Stimulated activated naive B cell treated with anti-CD40 and anti-IgM and Interleukin-4, amounts not matched to agents 10 μg/mL and 1 μg/mL and 100 μg/mL, for 72 hours (primary cell): Measurements from ENCODE around the gene EFCAB6.

ENCODE experiments used
- ATAC-seq, 2 donors: fragments of 150-1000 bp; cut with Tn5 transposase; replicated peaks; 2 replicates each; pipeline ENCODE4 v1.10.0; 2021; ENCODE audit warnings: moderate library complexity in 1 of 2
- DNase-seq: peaks from one replicate; pipeline ENCODE4 v3.0.0; 2021
- H3K27ac Mint-ChIP-seq: one replicate; pipeline ENCODE4 v1.8.0; 2022; ENCODE audit warnings: mild to moderate bottlenecking, mixed read lengths
- H3K27me3 Mint-ChIP-seq, 2 donors: one replicate each; pipeline ENCODE4 v1.8.0; 2022; ENCODE audit warnings: mixed read lengths in 2 of 2
- H3K36me3 Mint-ChIP-seq, 2 donors: one replicate each; pipeline ENCODE4 v1.8.0; 2022; ENCODE audit warnings: mixed read lengths in 2 of 2, mild to moderate bottlenecking in 1 of 2
- H3K4me1 Mint-ChIP-seq, 2 donors: one replicate each; pipeline ENCODE4 v1.8.0; 2022; ENCODE audit warnings: mixed read lengths in 2 of 2, mild to moderate bottlenecking in 1 of 2
- H3K4me3 Mint-ChIP-seq, 2 donors: one replicate each; pipeline ENCODE4 v1.8.0; 2022; ENCODE audit warnings: mild to moderate bottlenecking in 2 of 2, mixed read lengths in 2 of 2, moderate library complexity in 1 of 2
- H3K9me3 Mint-ChIP-seq, 2 donors: one replicate each; pipeline ENCODE4 v1.8.0; 2022; ENCODE audit warnings: mixed read lengths in 2 of 2, mild to moderate bottlenecking in 1 of 2

EFCAB6 gene

DNA sequence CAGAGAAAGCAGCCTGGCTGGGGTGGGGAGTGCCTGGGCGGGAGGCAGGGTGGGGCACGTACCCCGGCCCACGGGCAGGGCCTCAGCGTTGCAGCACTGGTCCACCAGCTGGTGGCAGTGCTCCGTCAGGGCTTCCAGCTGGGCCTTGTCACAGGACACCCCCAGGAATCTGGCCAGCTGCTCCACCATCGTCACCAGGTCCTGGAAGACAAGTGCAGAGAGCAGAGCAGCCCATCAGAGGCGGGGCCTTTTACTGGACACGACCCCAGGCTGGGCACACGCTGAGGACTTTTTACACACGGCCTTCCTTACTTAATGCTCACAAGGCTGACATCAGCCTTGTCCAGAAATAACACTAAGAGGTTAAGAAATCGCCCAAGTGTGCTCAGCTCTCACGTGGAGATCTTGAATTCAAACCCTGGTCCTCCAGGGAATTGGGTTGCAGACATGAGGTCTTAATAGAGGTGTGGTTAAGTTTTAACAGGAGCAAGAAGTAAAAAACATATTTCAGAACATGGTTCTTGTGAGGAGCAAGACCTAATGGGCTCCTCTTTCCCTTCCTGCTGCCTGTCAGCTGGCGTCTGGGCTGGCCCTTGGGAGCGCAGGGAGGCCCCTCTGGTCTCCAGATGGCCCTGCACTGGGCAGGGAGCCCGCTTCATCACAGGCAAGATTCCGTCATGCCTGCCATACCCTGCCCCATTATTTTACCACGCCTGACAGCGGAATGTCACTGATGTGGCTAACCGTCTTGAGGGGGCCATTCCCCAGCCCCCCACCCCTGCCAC lies 17.1 kb upstream of the EFCAB6 start:
- Mint-ChIP-seq H3K27me3 (peaks cover 15 to 28% of the 10 kb centered on the region in 2 donors), H3K27ac (no peak overlapping the region), H3K4me1 (no peaks in the 10 kb centered on the region), H3K9me3 (no peaks in the 10 kb centered on the region), H3K36me3 (no peaks in the 10 kb centered on the region), H3K4me3 (no peak overlapping the region)
- no peak for DNase-seq
- ATAC-seq = peak; percentile 41 to 57

DNA sequence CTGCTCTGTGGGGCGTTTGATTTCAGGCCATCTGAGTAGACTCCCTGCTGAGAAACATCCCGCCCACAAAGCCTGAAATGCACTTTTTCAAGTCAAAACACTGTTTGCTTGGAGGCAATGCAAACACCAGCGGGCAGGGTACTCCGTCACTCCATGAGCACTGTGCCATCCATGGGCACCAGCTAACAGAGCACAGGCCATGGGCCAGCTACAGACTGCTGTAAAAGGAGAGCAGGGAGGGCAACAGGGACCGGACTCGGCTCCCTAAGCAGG lies 16.6 kb upstream of the EFCAB6 start:
- peaks cover 15 to 28% of the 10 kb centered on the region in 2 donors for H3K27me3 Mint-ChIP-seq
- H3K4me3 Mint-ChIP-seq = no peak overlapping the region
- no peak overlapping the region for H3K27ac Mint-ChIP-seq
- H3K4me1 Mint-ChIP-seq = no peaks in the 10 kb centered on the region
- no peaks in the 10 kb centered on the region for H3K36me3 Mint-ChIP-seq
- no peak for ATAC-seq
- no peak for DNase-seq
- H3K9me3 Mint-ChIP-seq = no peaks in the 10 kb centered on the region

DNA sequence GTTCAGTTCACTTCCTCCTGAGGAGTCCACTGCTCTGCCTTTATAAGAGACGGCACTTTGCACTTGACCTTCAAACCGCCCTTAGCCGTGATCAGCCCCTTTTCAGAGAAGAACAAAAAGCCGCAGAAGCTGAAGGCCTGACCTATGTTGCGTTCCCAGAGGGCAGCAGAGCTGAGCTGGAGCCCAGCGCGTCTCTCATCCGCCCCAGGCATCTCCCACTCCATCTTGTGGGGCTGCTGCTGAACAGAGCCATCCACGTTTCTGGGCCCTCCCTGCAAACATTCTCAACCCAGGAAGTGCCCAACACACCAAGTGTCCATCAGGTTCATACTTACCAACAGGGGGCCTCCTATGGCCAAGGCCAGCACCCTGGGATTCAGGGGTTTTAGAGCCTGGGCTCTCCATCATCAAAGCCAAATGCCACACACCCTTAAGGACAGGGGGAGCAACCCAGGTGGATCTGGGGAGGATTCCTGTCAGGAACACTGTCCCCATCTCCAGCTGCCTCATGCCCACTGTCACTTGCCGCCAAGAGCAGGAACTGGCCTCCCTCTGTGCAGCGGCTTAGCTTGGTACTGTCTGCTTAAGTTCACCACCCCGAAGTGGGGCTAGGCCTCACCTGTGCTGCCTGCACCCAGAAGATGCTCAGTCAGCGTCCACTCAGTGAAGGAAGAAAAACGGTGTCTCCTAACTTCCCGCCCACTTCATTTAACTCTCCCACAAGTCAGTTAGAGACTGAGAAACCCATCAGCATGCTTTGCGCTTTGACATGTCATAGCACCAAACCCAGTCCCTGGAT lies 16.0 kb upstream of the EFCAB6 start:
- ATAC-seq (no peak), DNase-seq (no peak)
- Mint-ChIP-seq H3K4me3 (no peak overlapping the region), H3K36me3 (no peaks in the 10 kb centered on the region), H3K27ac (no peak overlapping the region), H3K9me3 (no peaks in the 10 kb centered on the region), H3K4me1 (no peaks in the 10 kb centered on the region), H3K27me3 (peaks cover 17 to 29% of the 10 kb centered on the region in 2 donors)

DNA sequence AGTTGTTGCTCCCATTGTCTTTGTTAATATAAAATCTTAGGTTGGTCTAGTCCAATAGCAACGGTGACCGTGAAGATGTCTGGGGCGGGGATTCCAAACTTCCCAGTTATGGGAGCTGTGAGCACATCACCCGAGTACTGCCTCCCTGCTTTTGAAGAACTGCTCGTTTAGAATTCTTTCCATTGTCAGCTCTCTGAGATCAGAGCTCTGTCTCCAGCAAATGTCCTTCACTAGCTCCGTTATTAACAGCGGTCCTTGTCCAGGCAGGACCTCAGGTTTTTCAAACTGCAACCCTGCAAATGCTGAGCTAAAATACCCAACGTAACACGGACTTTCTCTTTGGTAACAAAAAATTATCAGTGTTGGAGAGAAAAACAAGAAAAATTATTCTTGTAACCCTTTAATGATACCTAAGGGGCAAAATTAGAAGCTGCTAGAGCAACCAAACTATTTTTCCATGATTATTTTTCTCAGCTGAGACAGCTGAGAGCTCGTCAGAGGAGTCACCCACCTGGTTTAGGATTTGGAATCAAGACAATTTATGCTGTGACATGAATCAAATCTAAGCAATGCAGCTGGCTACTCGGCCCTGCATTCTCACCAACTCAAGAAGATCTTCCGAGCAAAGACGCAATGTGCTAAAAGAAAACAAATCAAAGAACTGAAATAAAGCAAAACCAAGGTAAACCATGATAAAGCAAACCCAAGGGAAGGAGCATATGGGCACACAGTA lies 15.1 kb upstream of the EFCAB6 start:
- H3K9me3 Mint-ChIP-seq = no peaks in the 10 kb centered on the region
- H3K4me3 Mint-ChIP-seq = no peak overlapping the region
- H3K27ac Mint-ChIP-seq = no peak overlapping the region
- DNase-seq = no peak
- no peaks in the 10 kb centered on the region for H3K4me1 Mint-ChIP-seq
- H3K27me3 Mint-ChIP-seq = peaks cover 19 to 30% of the 10 kb centered on the region in 2 donors
- no peaks in the 10 kb centered on the region for H3K36me3 Mint-ChIP-seq
- no peak for ATAC-seq

DNA sequence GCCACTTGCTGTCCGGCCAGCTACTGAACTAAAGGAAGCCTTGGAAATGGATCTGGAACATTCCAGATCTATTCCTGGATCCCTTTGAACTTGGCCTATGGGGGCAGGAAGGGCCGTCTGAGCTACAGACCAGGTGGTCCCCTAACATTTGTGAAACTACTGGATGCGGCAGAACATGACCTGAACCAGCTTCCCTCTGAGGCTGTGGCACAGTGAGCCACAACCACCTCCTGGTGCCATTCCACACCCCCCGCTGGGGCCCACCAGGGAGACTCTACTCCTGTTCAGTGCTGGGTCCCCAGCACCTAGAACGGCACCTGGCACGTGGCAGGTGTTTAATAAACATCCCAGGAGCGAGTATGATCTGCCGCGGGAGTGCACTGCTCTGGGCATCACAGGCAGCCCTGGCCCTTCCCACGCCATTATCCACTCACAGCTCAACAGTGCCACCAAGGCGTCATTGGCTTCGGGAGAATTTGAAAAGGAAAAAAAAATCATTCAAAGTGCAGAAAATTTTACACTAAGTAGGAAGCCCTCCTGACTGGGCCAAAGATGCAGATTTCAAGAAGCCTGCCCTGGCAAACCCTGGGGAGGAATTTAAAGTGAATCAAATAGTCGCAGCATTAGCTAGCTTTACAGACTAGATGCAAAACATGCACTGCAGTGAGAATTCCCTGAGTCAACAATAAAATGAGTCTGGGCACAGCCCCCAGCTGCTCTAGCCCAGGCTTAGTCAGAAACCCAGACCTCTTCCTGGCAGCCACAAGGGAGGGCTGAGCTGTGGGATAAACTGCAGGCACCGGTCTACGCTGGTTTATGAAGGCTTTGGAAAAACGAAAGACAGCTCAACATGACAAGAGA lies 14.3 kb upstream of the EFCAB6 start:
- H3K9me3 Mint-ChIP-seq = no peaks in the 10 kb centered on the region
- H3K27ac Mint-ChIP-seq = no peak overlapping the region
- H3K4me3 Mint-ChIP-seq = no peak overlapping the region
- ATAC-seq (no peak), DNase-seq (no peak)
- no peaks in the 10 kb centered on the region for H3K36me3 Mint-ChIP-seq
- peaks cover 23 to 38% of the 10 kb centered on the region in 2 donors for H3K27me3 Mint-ChIP-seq
- no peaks in the 10 kb centered on the region for H3K4me1 Mint-ChIP-seq

DNA sequence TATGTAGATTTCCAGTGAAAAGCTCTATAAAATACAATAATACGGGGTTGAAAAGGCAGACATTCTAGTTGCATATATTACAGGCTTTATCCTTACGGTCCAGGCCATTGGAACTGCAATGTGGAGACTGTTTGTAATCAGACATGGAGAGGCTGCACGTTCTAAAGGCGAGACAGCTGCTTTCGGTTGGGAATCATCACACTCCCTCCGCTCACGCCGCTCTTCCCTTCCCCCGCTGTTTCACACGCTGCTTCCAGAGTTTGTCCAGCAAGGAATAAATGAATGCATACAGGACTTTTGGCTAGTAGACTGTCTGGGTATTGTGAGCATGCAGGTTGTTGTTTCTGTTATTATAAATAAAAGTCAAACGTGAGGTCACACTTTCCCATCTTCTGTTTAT lies 13.5 kb upstream of the EFCAB6 start:
- no peaks in the 10 kb centered on the region for H3K36me3 Mint-ChIP-seq
- ATAC-seq = no peak
- H3K27ac Mint-ChIP-seq = no peak overlapping the region
- DNase-seq = no peak
- H3K27me3 Mint-ChIP-seq = peaks cover 30 to 45% of the 10 kb centered on the region in 2 donors
- H3K4me3 Mint-ChIP-seq = no peak overlapping the region
- no peaks in the 10 kb centered on the region for H3K4me1 Mint-ChIP-seq
- no peaks in the 10 kb centered on the region for H3K9me3 Mint-ChIP-seq

DNA sequence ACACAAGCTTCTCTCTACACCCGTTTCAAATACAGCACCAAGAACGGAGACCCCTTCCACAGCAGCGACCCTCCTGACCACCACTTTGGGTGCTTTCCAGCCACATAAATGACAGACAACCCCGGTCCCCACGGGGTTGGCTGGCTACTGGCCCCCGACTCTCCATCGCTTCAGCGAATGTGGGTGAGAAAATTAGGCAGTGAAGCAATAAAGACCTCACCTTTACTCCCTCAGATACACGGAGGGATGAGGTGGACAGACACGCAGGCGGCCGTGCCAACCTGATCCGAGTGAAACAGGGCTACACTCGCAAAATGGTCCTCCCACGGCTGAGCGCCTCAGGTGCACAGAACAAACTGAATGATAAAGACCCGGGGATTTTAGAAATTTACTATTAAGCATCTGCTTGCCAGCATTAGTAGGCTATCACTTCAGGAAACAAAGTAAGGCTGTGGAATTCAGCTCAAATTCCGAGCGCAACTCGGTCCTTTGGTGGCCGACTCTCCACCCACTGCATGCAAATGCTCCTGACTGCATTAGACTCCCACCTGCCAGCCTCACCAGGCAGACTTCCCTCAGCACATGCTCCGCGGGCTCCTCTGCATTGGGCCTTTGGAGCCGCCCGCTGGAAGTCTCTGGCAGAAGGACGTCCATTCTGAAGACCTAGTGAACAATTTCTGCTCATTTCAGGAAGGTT lies 12.8 kb upstream of the EFCAB6 start:
- no peaks in the 10 kb centered on the region for H3K4me1 Mint-ChIP-seq

DNA sequence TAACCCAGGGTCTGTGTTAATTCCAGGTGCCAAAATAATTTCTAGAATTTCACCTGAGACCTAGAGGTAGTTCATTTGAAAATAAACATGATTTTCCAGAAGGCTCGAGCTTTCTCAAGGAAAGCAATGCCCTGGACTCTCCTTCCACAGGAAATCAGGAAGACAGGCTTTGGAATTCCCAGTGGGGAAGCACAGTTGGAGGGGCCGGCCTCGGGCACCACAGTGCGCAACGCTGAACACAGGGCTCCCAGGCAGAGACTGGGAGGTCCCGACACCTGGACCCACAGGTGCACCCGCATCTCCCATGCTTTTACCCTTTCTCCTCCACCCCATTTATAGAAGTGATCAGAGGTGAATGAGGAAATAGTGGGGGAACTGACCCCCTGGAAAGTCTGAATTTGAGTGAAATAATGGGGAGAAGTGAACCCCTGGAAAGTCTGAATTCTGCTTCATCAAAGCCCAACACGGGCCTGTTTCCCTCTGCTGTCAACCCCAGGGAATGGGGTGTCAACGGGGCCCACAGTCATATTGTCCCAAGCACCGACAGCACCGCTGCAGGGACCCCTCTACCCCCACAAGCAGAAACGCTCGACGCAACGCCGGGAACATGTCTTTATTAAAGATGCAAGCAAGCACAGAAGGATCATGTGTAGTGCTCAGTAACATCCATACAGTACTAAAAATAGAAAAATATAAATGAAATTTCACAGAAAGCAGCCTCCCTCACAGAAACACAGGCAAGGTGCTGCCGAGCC lies 12.0 kb upstream of the EFCAB6 start:
- Mint-ChIP-seq H3K36me3 (no peaks in the 10 kb centered on the region), H3K9me3 (no peaks in the 10 kb centered on the region), H3K27ac (no peak overlapping the region), H3K4me1 (no peaks in the 10 kb centered on the region), H3K27me3 (peaks cover 31 to 56% of the 10 kb centered on the region in 2 donors), H3K4me3 (no peak overlapping the region)
- DNase-seq (no peak), ATAC-seq (no peak)

More for the DNA sequence above, 12.8 kb upstream of the EFCAB6 start:
- DNase-seq (no peak), ATAC-seq (no peak)
- H3K4me3 Mint-ChIP-seq = no peak overlapping the region
- H3K27me3 Mint-ChIP-seq = peaks cover 31 to 49% of the 10 kb centered on the region in 2 donors
- no peaks in the 10 kb centered on the region for H3K36me3 Mint-ChIP-seq
- no peak overlapping the region for H3K27ac Mint-ChIP-seq
- H3K9me3 Mint-ChIP-seq = no peaks in the 10 kb centered on the region

DNA sequence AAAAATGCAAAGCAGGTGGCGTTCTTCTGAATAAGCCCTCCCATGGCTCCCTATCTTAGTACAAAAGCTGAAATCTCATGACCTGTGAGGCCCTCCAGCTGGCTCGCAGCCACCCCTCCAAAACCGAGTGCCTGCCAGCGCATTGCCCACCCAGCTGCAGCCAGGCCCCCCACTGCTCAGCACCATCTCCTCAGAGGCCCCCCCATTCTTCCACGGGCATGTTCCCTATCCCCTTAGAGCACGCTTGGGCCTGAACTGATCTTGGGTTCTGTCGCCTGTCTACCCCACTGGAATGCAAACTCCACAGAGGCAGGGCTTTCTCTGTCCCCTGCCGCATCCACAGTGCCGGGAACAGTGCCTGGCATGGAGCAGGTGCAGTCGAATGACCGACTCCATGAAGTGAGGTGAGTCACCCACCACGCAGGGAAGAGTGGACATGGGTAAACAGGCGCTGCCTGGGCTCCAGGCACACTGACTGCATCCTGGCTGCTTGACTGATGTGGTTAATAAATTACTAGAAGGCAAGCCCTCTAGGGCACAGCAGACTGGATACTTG lies 11.3 kb upstream of the EFCAB6 start:
- Mint-ChIP-seq H3K4me3 (no peak overlapping the region), H3K4me1 (no peaks in the 10 kb centered on the region), H3K27me3 (peaks cover 31 to 59% of the 10 kb centered on the region in 2 donors), H3K27ac (no peak overlapping the region), H3K9me3 (no peaks in the 10 kb centered on the region), H3K36me3 (no peaks in the 10 kb centered on the region)
- ATAC-seq = no peak
- DNase-seq = no peak

DNA sequence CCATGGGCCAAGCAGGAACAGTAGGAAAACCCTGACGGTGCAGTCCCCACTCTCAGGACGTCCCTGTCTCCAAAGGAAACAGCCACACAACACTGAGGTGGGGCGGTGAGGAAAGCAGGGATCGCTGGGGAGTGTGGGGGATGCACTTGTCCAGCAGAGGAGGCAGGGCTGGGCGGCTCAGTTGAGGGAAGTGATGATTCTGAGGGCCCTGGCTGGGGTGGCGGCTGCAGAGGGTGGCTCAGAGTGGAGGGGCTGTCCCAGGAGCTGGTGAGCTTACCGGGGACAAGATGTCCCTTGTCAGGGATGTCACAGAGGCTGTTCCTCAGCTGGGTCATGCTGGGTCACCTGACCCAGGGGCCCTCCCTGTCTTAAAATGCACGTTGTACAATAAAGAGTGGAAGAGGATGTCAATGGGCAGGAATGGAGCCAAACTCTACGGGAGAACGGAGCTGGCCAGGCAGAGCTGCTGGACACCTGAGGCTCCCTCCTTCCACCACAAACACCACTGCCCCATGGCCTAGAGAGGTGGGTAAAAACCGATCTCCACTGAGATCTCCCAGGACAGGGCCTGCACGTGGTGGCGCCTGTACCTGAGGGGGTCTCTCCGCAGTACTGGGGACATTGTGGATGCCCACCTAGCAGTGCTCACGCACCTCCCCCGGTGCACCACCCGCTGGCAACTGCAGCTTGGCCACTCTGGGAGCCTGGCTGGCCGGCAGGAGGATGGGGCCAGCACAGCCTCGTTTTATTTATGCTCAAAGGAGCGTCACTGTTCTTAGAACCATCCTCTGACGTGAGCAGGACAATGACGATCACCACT lies 9.7 kb upstream of the EFCAB6 start:
- H3K27me3 Mint-ChIP-seq = peaks cover 27 to 59% of the 10 kb centered on the region in 2 donors

DNA sequence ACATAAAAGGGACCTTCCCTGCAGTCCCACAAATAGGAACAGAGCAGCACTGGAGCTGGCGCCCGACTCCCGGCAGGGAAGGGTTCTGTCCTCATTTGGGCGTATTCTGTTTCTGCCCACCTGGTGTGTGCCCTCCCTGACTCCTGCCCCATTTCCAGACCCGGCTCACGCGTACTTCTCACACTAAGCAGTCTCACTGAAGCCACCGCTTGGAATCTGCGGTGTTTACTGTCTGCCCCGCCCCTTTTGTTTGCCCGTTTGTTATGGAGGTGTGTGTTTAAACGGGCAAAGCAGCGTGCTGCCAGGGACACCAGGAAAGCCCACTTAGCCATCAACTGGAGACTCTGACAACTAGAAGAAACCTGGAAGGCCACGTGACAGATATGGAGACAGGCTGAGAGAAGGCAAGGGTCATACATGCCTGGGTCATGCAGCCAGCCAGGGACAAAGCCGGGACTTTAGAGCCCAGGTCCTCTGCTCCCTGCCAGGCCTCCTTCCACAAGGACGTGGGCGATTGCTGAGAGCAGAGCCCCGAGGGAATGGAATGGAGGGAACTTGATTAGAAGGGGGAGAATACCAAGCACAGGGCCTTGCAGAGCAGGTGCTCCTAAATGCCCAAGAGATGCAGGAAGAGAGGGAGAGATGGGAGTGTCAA lies 8.7 kb upstream of the EFCAB6 start:
- no peaks in the 10 kb centered on the region for H3K4me1 Mint-ChIP-seq
- DNase-seq (no peak), ATAC-seq (no peak)
- H3K27me3 Mint-ChIP-seq = peaks cover 27 to 53% of the 10 kb centered on the region in 2 donors
- H3K36me3 Mint-ChIP-seq = no peaks in the 10 kb centered on the region
- H3K9me3 Mint-ChIP-seq = no peaks in the 10 kb centered on the region
- H3K4me3 Mint-ChIP-seq = no peak overlapping the region
- H3K27ac Mint-ChIP-seq = no peak overlapping the region

More for the DNA sequence above, 9.7 kb upstream of the EFCAB6 start:
- Mint-ChIP-seq H3K4me1 (no peaks in the 10 kb centered on the region), H3K27ac (no peak overlapping the region), H3K9me3 (no peaks in the 10 kb centered on the region), H3K4me3 (no peak overlapping the region), H3K36me3 (no peaks in the 10 kb centered on the region)
- no peak for ATAC-seq
- no peak for DNase-seq
